Endothelial cell of umbilical vein (primary cell): Measurements from ENCODE around the gene RAB31. TPM values are rescaled to one million over a fixed set of nuclear protein-coding genes. Genes with fewer than 3 reads are reported as not detected.

Experiments used
- BruUV-seq: library from RNA; stranded (reverse); fragments of 400-500 nt; replicated peaks from 2 replicates; lab custom pipeline; 2021; lab: Mats Ljungman, UMichigan
- CTCF ChIA-PET: fragments of 300-600, 350-600 bp; sonication (Branson Sonifier 250); formaldehyde crosslinking; loops from one replicate; lab custom pipeline; 2021; ENCODE audit warnings: antibody characterized with exemption, inconsistent platforms; lab: Charles Lee
- POLR2A ChIA-PET: fragments of 300-600, 350-600 bp; sonication (Branson Sonifier 250); formaldehyde crosslinking; loops from one replicate; lab custom pipeline; 2021; ENCODE audit warnings: antibody characterized with exemption, inconsistent platforms; lab: Charles Lee
- DNase-seq: peaks from one replicate; pipeline ENCODE4 v3.0.0-alpha.2; 2011; ENCODE audit warnings: low read depth, low spot score
- FAIRE-seq: peaks from 2 replicates; lab custom pipeline; 2011; peaks lifted over from hg19 to GRCh38; lab: Jason Lieb, UNC
- H2AFZ ChIP-seq: 2 replicates; pipeline ENCODE4 v1.6.0; 2012; ENCODE audit warnings: low read depth, low read length, control low read depth, inconsistent platforms
- H3K27ac ChIP-seq: 2 replicates; pipeline ENCODE4 v1.5.1; 2011; ENCODE audit warnings: low read depth, mild to moderate bottlenecking, control low read depth, low read length, moderate library complexity; ENCODE audit not compliant: insufficient read depth
- H3K27me3 ChIP-seq, 2 experiments: 2 replicates each; pipeline versions ENCODE4 v1.6.0 to v1.6.1; 2011; ENCODE audit warnings: low read length in 2 of 2, mixed read lengths in 1 of 2; ENCODE audit not compliant: control insufficient read depth in 2 of 2, insufficient read depth in 2 of 2
- H3K36me3 ChIP-seq, 2 experiments: 2 replicates in 1 of 2; 3 replicates in 1 of 2; pipeline ENCODE4 v1.5.1; 2011; ENCODE audit warnings: low read length in 2 of 2, mild to moderate bottlenecking in 1 of 2, moderate library complexity in 1 of 2; ENCODE audit not compliant: control insufficient read depth in 2 of 2, insufficient read depth in 2 of 2; ENCODE audit errors: extremely low read depth in 1 of 2
- H3K4me1 ChIP-seq: 3 replicates; pipeline ENCODE4 v1.5.1; 2011; ENCODE audit warnings: mild to moderate bottlenecking, low read length; ENCODE audit not compliant: control insufficient read depth, insufficient read depth; ENCODE audit errors: extremely low read depth
- H3K4me2 ChIP-seq: 2 replicates; pipeline ENCODE4 v1.6.1; 2011; ENCODE audit warnings: low read length, control low read depth, mixed read lengths; ENCODE audit not compliant: insufficient read depth
- H3K4me3 ChIP-seq, 3 experiments: fragments of 200-600 bp in 1 of 3; sonication (generic), shearing (Covaris generic) in 1 of 3; replicated peaks in 1 of 3; 2 replicates each; pipeline ENCODE4 v1.5.1; 2011 to 2016; ENCODE audit warnings: control low read depth in 3 of 3, low read length in 3 of 3, mild to moderate bottlenecking in 2 of 3, inconsistent platforms in 1 of 3, low read depth in 1 of 3, moderate library complexity in 1 of 3; ENCODE audit not compliant: insufficient read depth in 1 of 3
- H3K79me2 ChIP-seq: 2 replicates; pipeline ENCODE4 v1.6.0; 2012; ENCODE audit warnings: low read length, inconsistent platforms; ENCODE audit not compliant: control insufficient read depth, insufficient read depth
- H3K9ac ChIP-seq: replicated peaks from 2 replicates; pipeline ENCODE3; 2011; ENCODE audit warnings: low read length, control low read depth; ENCODE audit not compliant: insufficient read depth; ENCODE audit errors: extremely low read depth
- H3K9me1 ChIP-seq: replicated peaks from 3 replicates; pipeline ENCODE4 v1.6.0; 2011; ENCODE audit warnings: mild to moderate bottlenecking, low read length; ENCODE audit not compliant: control insufficient read depth, insufficient read depth; ENCODE audit errors: extremely low read depth
- H3K9me3 ChIP-seq: replicated peaks from 2 replicates; pipeline ENCODE4 v1.5.1; 2012; ENCODE audit warnings: low read length, inconsistent platforms; ENCODE audit not compliant: control insufficient read depth, insufficient read depth
- H4K20me1 ChIP-seq: replicated peaks from 2 replicates; pipeline ENCODE3; 2011; ENCODE audit warnings: mild to moderate bottlenecking, low read length; ENCODE audit not compliant: control insufficient read depth, insufficient read depth; ENCODE audit errors: extremely low read depth
- CTCF ChIP-seq, 2 donors: IDR thresholded peaks; 1 replicate in 1 of 2; 2 replicates in 1 of 2; pipeline ENCODE4 v1.5.1; 2011; ENCODE audit warnings: low read length in 2 of 2, mild to moderate bottlenecking in 2 of 2, moderate library complexity in 2 of 2, control low read depth in 1 of 2, inconsistent platforms in 1 of 2, low read depth in 1 of 2; ENCODE audit not compliant: insufficient read depth in 1 of 2; ENCODE audit errors: extremely low read depth in 1 of 2
- EZH2 ChIP-seq: IDR thresholded peaks from 2 replicates; pipeline ENCODE4 v1.6.1; 2012; ENCODE audit warnings: borderline replicate concordance, low read depth, mild to moderate bottlenecking, moderate library complexity, low read length, inconsistent platforms; ENCODE audit not compliant: severe bottlenecking
- FOS ChIP-seq: IDR thresholded peaks from 2 replicates; pipeline ENCODE4 v1.6.1; 2011; ENCODE audit warnings: mild to moderate bottlenecking, low read length, moderate library complexity, borderline replicate concordance; ENCODE audit not compliant: insufficient read depth
- GATA2 ChIP-seq: IDR thresholded peaks from 2 replicates; pipeline ENCODE4 v1.7.0; 2011; ENCODE audit warnings: low read depth, mild to moderate bottlenecking, moderate library complexity, mixed read lengths, low read length; ENCODE audit not compliant: insufficient read length, insufficient read depth
- JUN ChIP-seq: IDR thresholded peaks from 2 replicates; pipeline ENCODE4 v1.6.1; 2011; ENCODE audit warnings: borderline replicate concordance, low read depth; ENCODE audit not compliant: insufficient read length, insufficient read depth
- MYC ChIP-seq: IDR thresholded peaks from one replicate; pipeline ENCODE4 v1.6.1; 2011; ENCODE audit warnings: mild to moderate bottlenecking, low read depth, low read length
- POLR2A ChIP-seq: IDR thresholded peaks from 2 replicates; pipeline ENCODE4 v1.6.1; 2012; ENCODE audit warnings: low read depth, mild to moderate bottlenecking, control low read depth, low read length
- POLR2AphosphoS5 ChIP-seq: IDR thresholded peaks from 2 replicates; pipeline ENCODE4 v1.6.1; 2012; ENCODE audit warnings: low read depth, mild to moderate bottlenecking, control low read depth, low read length, moderate library complexity; ENCODE audit not compliant: insufficient read depth
- dilution Hi-C: fragments of 300-500 bp; cut with MboI; formaldehyde crosslinking; loops from one replicate; pipeline ENCODE4 v1.15.0; 2019; ENCODE audit warnings: low sequenced_read_pairs; ENCODE audit not compliant: extremely low pct_ligation_motif_present
- intact Hi-C: fragments of 100-400 bp; cut with micrococcal nuclease; formaldehyde crosslinking; loops from one replicate; pipeline ENCODE4 v1.10.0; 2022
- polyA plus RNA-seq, 4 experiments: library from polyadenylated mRNA; depleted of rRNA in 3 of 4; stranded (reverse) in 3 of 4; unstranded in 1 of 4; fragments of >200 nt; gene quantifications; 2 replicates each; pipeline versions ENCODE4 v1.2.1 to v1.2.3, GENCODE V29; 2011 to 2012; ENCODE audit warnings: missing spikeins in 1 of 4
- total RNA-seq: library from RNA; stranded (reverse); gene quantifications from 2 replicates; pipeline ENCODE4 v1.2.3, GENCODE V29; 2021

Gene RAB31
- total and polyA plus RNA-seq, 2 donors (not counting 3 experiments of a cell fraction or from before 2014, with no cell fraction given), result 30.5 TPM

- no peaks in the 10 kb centered on the region for H3K9me1 ChIP-seq
- no peak for TF ChIP-seq EZH2
- no peak for TF ChIP-seq POLR2A
- no peak overlapping the region for H3K4me2 ChIP-seq
- CTCF ChIA-PET, result no interaction called here
- H4K20me1 ChIP-seq, result no peaks in the 10 kb centered on the region
- peaks cover 7% of the 10 kb centered on the region for H3K4me1 ChIP-seq
- H3K9me3 ChIP-seq, result no peaks in the 10 kb centered on the region
- no peak overlapping the region for H3K9ac ChIP-seq
- dilution Hi-C loops, result no loop called here
- no peaks in the 10 kb centered on the region for H3K79me2 ChIP-seq
- POLR2A ChIA-PET, result no interaction called here
- DNase-seq, result no peak
- H3K36me3 ChIP-seq, result peaks cover 0 to 2% of the 10 kb centered on the region in 2 experiments
- intact Hi-C loops, result no loop called here
- peak; percentile 48 for FAIRE-seq
- no TSS peak for BruUV-seq
- no peak overlapping the region for H3K27ac ChIP-seq
- H2AFZ ChIP-seq, result no peak overlapping the region
- no peak overlapping the region for H3K4me3 ChIP-seq
- no peaks in the 10 kb centered on the region for H3K27me3 ChIP-seq
Observed at GRCh38 chr18:9818423-9818734, 110.3 kb downstream of the RAB31 start.

GRCh38 chr18:9820127-9820526 lies 112.0 kb downstream of the RAB31 start:
- DNase-seq (no peak), FAIRE-seq (no peak)
- H3K9ac ChIP-seq, result no peak overlapping the region
- H3K79me2 ChIP-seq, result no peaks in the 10 kb centered on the region
- dilution Hi-C loops (no loop called here), intact Hi-C loops (no loop called here)
- no peaks in the 10 kb centered on the region for H3K27me3 ChIP-seq
- ChIA-PET CTCF (no interaction called here), POLR2A (no interaction called here)
- BruUV-seq, result no TSS peak
- H3K4me2 ChIP-seq, result no peak overlapping the region
- peaks cover 0 to 2% of the 10 kb centered on the region in 2 experiments for H3K36me3 ChIP-seq
- TF ChIP-seq GATA2, result no peak
- TF ChIP-seq JUN, result no peak
- TF ChIP-seq POLR2A, result no peak
- no peak for TF ChIP-seq CTCF (IDR thresholded peaks at IDR 0.05; ENCODE audit: extremely low read depth in 1 of 2, insufficient read depth in 1 of 2, low read depth in 1 of 2, low read length in 2 of 2)
- TF ChIP-seq MYC, result no peak
- TF ChIP-seq FOS, result no peak
- no peak for TF ChIP-seq POLR2AphosphoS5
- no peak overlapping the region for H3K27ac ChIP-seq
- no peak overlapping the region for H3K4me3 ChIP-seq
- no peaks in the 10 kb centered on the region for H4K20me1 ChIP-seq
- H3K4me1 ChIP-seq, result peaks cover 4% of the 10 kb centered on the region
- no peaks in the 10 kb centered on the region for H3K9me3 ChIP-seq
- no peaks in the 10 kb centered on the region for H3K9me1 ChIP-seq
- no peak overlapping the region for H2AFZ ChIP-seq
